Glomerular visceral epithelial cell (primary cell): ENCODE data around the gene SPOCK3.
"Not testable (repeated sequence)": the region's sequence is repeated elsewhere in the genome, so short reads cannot be mapped to it uniquely, and the experiment has no call there.

Experiments used
- DNase-seq: peaks from one replicate; pipeline ENCODE4 v3.0.0-alpha.2; 2016; ENCODE audit errors: extremely low spot score

Gene SPOCK3

GRCh38 chr4:167234316-167234881 lies at the start of gene SPOCK3:
Gene SPOCK3 (minus strand): TSS chr4:167234494.
- DNase-seq, result peak; percentile 76

- DNase-seq, result peak; percentile 11
Observed at GRCh38 chr4:167282171-167282864, 48.0 kb upstream of the SPOCK3 start.

GRCh38 chr4:167281545-167281944 lies 47.3 kb upstream of the SPOCK3 start:
- DNase-seq, result not testable (repeated sequence)

DNA sequence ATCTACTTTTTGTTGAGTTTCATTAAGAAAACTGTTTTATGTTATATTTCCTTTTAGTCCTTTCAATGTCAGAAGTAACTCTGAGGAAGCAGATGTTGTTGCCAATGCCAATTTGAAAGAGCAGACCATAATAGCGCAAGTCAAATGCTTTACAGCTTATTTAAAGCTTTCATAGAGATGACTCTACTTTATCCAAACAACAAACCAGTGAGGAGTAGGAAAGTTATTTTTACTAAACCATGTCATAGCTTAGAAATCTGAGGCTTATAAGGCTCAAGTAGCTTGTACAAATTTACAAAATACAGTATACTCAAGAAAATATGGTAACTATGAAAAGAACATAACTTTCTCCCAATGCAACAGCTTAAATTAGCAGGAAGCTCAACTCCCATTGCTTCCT lies 40.1 kb upstream of the SPOCK3 start:
- DNase-seq, result no peak

DNA sequence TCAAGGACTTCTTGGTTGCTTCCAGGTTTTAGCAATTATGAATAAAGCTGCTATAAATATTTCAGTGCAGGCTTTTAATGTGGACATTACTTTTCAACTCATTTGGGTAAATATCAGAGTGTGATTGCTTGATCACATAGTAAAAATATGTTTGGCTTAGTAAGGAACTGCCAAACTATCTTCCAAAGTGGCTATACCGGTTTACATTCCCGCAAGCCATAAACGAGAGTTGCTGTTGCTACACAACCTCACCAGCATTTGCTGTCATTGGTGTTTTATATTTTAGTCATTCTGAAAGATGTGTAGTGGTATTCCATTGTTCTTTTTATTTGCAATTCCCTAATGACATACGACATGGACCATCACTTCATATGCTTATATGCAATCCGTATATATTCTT lies 30.9 kb upstream of the SPOCK3 start:
- DNase-seq, result no peak

DNA sequence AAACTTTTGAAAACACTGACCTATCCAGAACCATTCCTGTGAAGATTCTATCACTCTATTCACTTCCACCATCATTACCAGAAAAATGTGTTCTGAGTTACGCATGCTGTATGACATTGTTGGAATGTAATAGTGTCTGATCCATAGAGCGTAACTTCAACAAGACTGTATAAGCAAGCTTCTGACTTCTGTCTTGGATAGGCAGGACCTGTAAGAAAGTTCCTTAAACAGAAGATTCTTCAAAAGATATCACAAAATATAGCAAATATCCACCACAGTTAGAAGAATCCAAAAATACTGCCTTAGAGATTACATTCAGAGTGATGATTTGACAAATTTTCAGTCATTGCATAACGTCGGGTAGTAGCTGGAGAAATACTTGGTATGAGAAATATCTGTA lies 14.0 kb upstream of the SPOCK3 start:
- no peak for DNase-seq

GRCh38 chr4:167239627-167240026 lies 5.3 kb upstream of the SPOCK3 start:
- DNase-seq, result no peak

DNA sequence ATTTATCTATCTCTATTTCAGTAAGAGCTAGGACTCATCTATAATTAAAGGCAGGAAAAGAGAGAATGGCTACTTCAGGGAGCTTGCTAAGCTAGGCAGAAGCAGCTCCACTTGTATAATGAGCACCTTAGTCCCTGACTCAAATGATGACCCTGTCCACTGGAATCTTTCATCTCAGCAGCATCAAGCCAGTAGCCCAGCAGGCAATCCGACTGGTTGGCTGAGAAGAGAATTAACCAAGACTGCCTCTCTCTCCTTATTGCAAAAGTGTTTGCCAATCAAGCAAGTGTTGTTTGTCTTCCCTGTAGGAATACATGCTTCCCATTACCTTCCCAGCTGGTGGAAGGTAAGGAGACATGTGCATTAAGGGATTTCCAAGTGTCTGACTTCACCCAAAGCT lies 3.9 kb upstream of the SPOCK3 start:
- no peak for DNase-seq

- peak; percentile 56 for DNase-seq
Observed at GRCh38 chr4:167233685-167234315, 494 bp downstream of the SPOCK3 start.

- DNase-seq, result no peak
Observed at GRCh38 chr4:167232805-167233684, 1.2 kb downstream of the SPOCK3 start.

GRCh38 chr4:167230744-167231143 lies 3.5 kb downstream of the SPOCK3 start:
- no peak for DNase-seq

GRCh38 chr4:167222099-167222498 lies 12.2 kb downstream of the SPOCK3 start:
- DNase-seq, result no peak

GRCh38 chr4:167221084-167221483 lies 13.2 kb downstream of the SPOCK3 start:
- no peak for DNase-seq

GRCh38 chr4:167218022-167218608 lies 16.2 kb downstream of the SPOCK3 start:
- no peak for DNase-seq

DNA sequence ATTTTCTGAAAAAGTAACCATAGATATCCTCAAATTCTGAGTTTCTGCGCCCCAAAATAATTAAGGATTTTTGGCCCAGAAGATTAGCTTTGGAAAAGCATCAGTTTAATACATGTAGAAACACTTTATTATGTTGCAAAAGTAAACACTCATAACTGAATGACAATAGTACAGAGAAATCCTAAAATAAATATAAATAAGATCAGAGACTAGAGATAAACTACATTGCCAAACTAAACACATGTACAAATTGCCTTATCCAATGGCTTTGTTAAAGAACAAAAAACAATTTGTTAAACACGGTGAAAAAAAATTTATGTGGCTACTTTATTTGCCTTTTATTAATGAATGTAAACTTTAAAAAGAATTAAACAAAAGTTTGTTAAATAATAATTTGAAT lies 17.5 kb downstream of the SPOCK3 start:
- DNase-seq, result no peak

- DNase-seq, result no peak
Observed at GRCh38 chr4:167210166-167210565, 24.1 kb downstream of the SPOCK3 start.

DNA sequence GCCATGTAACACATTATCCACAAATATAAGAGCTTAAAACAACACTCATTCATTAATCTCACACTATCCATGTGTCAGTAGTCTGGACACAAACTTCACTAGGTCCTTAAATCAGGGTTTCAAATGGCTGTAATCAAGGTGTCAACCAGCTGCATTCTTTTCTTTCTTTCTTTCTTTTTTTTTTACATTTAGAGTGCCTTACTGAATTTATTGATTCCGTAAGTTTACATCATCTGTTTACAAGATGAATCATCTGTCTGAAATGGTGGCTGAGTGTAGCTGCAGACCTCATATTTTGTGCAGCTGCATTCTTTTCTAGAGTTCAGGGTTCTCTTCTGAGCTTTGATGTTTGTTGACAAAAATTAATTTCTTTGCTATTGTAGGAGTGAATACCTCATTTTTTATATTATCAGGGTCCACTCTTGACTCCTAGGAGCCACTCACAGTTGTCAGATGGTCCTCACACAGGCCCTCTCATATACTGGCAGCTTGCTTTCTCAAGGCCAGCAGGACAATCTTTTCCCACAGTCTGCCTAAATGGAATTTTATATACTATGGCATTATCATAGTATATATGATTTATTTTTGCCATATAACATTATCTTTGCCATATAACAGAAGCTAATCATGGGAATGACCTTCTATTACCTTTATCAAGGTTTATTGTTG lies 37.8 kb downstream of the SPOCK3 start:
- peak; percentile 6 for DNase-seq

DNA sequence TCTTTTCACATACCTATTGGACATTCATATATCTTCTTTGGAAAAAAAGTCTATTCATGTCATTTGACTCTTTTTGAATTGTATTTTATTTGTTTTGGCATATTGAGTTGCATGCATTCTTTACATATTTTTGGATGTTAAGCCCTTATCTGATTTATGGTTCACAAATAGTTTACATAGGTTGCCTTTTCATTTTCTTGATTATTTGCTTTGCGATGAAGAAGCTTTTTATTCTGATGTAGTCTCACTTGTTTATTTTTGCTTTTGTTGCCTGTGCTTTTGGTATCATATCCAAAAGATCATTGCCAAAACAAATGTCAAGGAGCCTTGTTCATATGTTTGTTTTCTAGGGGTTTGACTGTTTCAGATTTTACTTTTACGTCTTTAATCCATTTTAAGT lies 43.9 kb downstream of the SPOCK3 start:
- no peak for DNase-seq

- DNase-seq, result no peak
Observed at GRCh38 chr4:167185465-167185864, 48.8 kb downstream of the SPOCK3 start.

GRCh38 chr4:167183036-167183435 lies 51.3 kb downstream of the SPOCK3 start:
- DNase-seq, result no peak

- no peak for DNase-seq
Observed at GRCh38 chr4:167177925-167178324, 56.4 kb downstream of the SPOCK3 start.
